GM12801 (cell line): Measurements from ENCODE around the gene FTH1.

ENCODE experiments used
- CTCF ChIP-seq: IDR thresholded peaks from one replicate; pipeline ENCODE4 v1.5.1; 2011; ENCODE audit warnings: control low read depth; ENCODE audit not compliant: insufficient read length; ENCODE audit errors: extremely low read depth

Gene FTH1

GRCh38 chr11:61967116-61967923 is at the start of gene FTH1:
Gene FTH1, minus strand, starts transcription at chr11:61967634. Its CDS starts 209 bp downstream, at chr11:61967425.
- TF ChIP-seq CTCF = no peak

DNA sequence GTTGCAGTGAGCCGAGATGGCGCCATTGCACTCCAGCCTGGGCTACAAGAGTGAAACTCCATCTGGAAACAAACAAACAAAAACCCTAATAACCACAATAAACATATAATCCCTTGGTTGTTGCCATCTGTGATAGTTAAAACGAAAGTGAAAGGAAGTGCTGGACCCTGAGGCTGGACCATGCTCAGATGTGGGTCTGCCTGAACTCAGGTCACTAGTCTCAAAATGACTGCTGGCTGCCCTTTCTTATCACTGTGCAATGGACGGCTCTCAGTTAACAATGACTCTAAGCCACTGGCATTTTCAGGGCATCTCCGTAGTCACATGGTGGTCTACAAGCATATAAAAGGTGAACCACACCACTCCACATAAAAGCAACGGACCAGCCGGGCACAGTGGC is 48.2 kb upstream of the FTH1 start:
- TF ChIP-seq CTCF = no peak

DNA sequence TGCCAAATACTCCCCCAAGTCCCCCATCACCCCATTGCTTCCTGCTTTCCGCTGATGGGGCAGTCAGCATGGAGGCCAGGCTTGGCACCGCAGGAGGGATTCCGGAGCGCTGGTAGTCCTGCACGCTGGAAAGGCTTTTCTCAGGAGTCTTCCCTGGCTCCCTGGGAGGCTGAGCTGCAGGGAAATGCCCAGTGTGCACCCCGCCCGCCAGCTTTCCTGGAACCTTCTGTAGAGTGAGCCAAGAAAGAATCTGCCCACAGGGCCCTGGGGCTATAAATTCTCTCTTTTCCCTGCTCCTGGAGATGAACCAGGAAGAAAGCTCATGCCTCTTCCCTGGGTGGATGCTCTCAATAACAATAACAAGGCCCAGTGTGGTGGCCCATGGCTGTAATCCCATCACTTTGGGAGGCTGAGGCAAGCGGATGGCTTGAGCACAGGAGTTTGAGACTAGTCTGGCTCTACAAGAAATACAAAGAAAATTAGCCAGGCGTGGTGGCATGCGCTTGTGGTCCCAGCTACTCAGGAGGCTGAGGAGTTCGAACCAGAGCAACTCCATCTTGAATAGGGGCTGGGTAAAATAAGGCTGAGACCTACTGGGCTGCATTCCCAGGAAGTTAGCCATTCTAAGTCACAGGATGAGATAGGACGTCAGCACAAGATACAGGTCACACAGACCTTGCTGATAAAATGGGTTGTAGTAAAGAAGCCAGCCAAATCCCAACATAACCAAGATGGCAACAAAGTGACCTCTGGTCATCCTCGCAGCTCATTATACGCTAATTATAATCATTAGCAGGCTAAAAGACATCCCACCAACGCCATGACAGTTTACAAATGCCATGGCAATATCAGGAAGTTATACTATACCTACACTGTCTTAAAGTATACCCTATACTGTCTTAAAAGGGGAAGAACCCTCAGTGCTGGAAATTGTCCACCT is 46.4 kb upstream of the FTH1 start:
- TF ChIP-seq CTCF = no peak

GRCh38 chr11:62012832-62013461 is 45.5 kb upstream of the FTH1 start:
- no peak for TF ChIP-seq CTCF

DNA sequence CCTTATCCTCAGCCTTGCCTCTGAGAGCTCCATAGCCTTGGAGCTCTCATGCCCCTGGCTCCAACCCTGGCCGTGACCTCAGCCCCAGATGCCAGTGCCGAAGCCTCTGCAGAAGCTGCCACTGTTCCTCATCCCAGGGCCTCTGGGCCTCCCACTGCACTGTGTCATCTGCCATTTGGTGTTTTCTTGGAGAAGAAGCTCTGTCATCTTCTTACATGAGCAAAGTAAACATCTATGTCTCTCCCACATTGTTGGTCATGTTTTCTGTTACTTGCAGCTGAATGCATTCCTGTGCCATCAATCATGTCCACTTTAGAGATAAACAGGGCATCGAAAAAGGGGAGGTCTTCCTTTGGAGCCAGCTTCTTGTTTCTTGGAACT is 45.0 kb upstream of the FTH1 start:
- no peak for TF ChIP-seq CTCF

- TF ChIP-seq CTCF = no peak
Measured at GRCh38 chr11:62011881-62012280, 44.4 kb upstream of the FTH1 start.

GRCh38 chr11:62010935-62011528 is 43.6 kb upstream of the FTH1 start:
- TF ChIP-seq CTCF = no peak
